Prostate gland (tissue), 2 donors: ENCODE measurements around the gene BABAM2. TPM values are rescaled to one million over a fixed set of nuclear protein-coding genes. Genes with fewer than 3 reads are reported as not detected.
"Not testable (repeated sequence)": the region's sequence is repeated elsewhere in the genome, so short reads cannot be mapped to it uniquely, and the experiment has no call there.

ENCODE experiments used
- DNase-seq: peaks from one replicate; pipeline ENCODE4 v3.0.0-alpha.2; 2019; ENCODE audit warnings: low spot score
- H3K27ac ChIP-seq, 2 donors: fragments of 200-600 bp; sonication (generic); 2 replicates each; pipeline ENCODE4 v1.5.1; 2017 to 2019
- H3K27me3 ChIP-seq: fragments of 200-600 bp; sonication (generic); replicated peaks from 2 replicates; pipeline ENCODE4 v1.5.1; 2019; ENCODE audit not compliant: insufficient read depth
- H3K36me3 ChIP-seq, 2 donors: fragments of 200-600 bp; sonication (generic); 1 replicate in 1 of 2; 2 replicates in 1 of 2; pipeline versions ENCODE4 v1.5.1 to v1.8.1; 2017 to 2019
- H3K4me1 ChIP-seq: fragments of 200-600 bp; sonication (generic); replicated peaks from 2 replicates; pipeline ENCODE4 v1.5.1; 2019
- H3K4me3 ChIP-seq, 2 donors: fragments of 200-600 bp; sonication (generic); 2 replicates each; pipeline ENCODE4 v1.5.1; 2017 to 2019
- H3K9me3 ChIP-seq: fragments of 200-600 bp; sonication (generic); 2 replicates; pipeline ENCODE4 v1.5.1; 2017
- CTCF ChIP-seq, 4 experiments: fragments of 200-600 bp in 2 of 4; fragments of 450-650 bp in 2 of 4; sonication (generic) in 2 of 4; IDR thresholded peaks; 1 replicate in 3 of 4; 2 replicates in 1 of 4; pipeline ENCODE4 v1.5.1; 2016 to 2019; ENCODE audit warnings: antibody characterized with exemption in 4 of 4, mild to moderate bottlenecking in 2 of 4, moderate library complexity in 2 of 4
- POLR2A ChIP-seq: fragments of 450-650 bp; IDR thresholded peaks from one replicate; pipeline ENCODE4 v1.6.1; 2016; ENCODE audit warnings: antibody characterized with exemption, mild to moderate bottlenecking
- POLR2AphosphoS5 ChIP-seq: sonication (generic); formaldehyde crosslinking; IDR thresholded peaks from one replicate; pipeline ENCODE4 v1.6.1; 2017; ENCODE audit warnings: antibody characterized with exemption
- WGBS: methylation state at CpG from one replicate; pipeline ENCODE4 v1.1.5; 2018; 5-methylcytosine and 5-hydroxymethylcytosine counted together
- intact Hi-C: fragments of 100-400 bp; cut with DNase I; formaldehyde crosslinking; loops from one replicate; pipeline ENCODE4 v1.14.2; 2022
- total RNA-seq, 2 donors: library from RNA; depleted of rRNA; stranded (reverse); fragments of >200 nt; gene quantifications; one replicate each; pipeline ENCODE4 v1.1.0, GENCODE V29; 2016

BABAM2 gene
- total RNA-seq, 2 donors from 2014 or later, result 35.8 to 37.3 TPM

DNA sequence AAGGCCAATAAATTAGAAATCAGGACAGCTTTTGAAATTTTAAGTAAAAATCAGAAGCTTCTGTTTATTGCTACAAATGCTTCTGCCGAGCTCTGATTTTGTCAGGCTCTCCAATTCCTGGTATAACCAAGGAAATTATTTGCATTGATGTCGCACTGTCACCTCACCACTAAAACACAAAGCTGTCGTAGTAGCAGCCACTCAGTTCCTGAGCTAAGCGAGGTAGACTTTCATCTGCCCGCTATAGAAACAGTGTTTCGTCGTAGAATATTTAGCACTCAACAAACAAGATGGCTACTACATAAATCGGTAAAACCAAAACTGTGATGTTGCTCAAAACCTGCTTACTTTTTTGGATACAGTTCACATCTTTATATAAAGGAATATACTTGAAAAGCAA, 360.8 kb downstream of the BABAM2 start:
- DNase-seq, result no peak
- no peak for TF ChIP-seq CTCF (IDR thresholded peaks at IDR 0.05)
- no peak for TF ChIP-seq POLR2AphosphoS5
- no peak for TF ChIP-seq POLR2A
- Histone ChIP-seq H3K36me3 (no peaks in the 10 kb centered on the region), H3K27ac (no peak overlapping the region), H3K4me1 (no peaks in the 10 kb centered on the region), H3K27me3 (no peaks in the 10 kb centered on the region), H3K4me3 (no peak overlapping the region), H3K9me3 (no peaks in the 10 kb centered on the region)
- 89% methylated on average over 8 of the region's 8 CpGs for WGBS
- intact Hi-C loops, result no loop called here

- H3K4me3 ChIP-seq, result no peak overlapping the region
- no peaks in the 10 kb centered on the region for H3K9me3 ChIP-seq
- WGBS, result 87% methylated on average over 2 of the region's 2 CpGs
- H3K27me3 ChIP-seq, result no peaks in the 10 kb centered on the region
- intact Hi-C loops, result no loop called here
- H3K27ac ChIP-seq, result no peak overlapping the region
- no peaks in the 10 kb centered on the region for H3K4me1 ChIP-seq
- DNase-seq, result no peak
- no peaks in the 10 kb centered on the region for H3K36me3 ChIP-seq
- TF ChIP-seq POLR2AphosphoS5 (no peak), CTCF (IDR thresholded peaks at IDR 0.05) (no peak), POLR2A (no peak)
Observed at GRCh38 chr2:28252311-28252710, 361.8 kb downstream of the BABAM2 start.

GRCh38 chr2:28253543-28253942, 363.0 kb downstream of the BABAM2 start:
- intact Hi-C loops, result no loop called here
- H3K27ac ChIP-seq, result no peak overlapping the region
- H3K9me3 ChIP-seq, result no peaks in the 10 kb centered on the region
- no peaks in the 10 kb centered on the region for H3K27me3 ChIP-seq
- no peak for DNase-seq
- 95% methylated on average over 2 of the region's 2 CpGs for WGBS
- TF ChIP-seq CTCF (IDR thresholded peaks at IDR 0.05) (no peak), POLR2AphosphoS5 (no peak), POLR2A (no peak)
- no peaks in the 10 kb centered on the region for H3K36me3 ChIP-seq
- H3K4me1 ChIP-seq, result no peaks in the 10 kb centered on the region
- H3K4me3 ChIP-seq, result no peak overlapping the region

DNA sequence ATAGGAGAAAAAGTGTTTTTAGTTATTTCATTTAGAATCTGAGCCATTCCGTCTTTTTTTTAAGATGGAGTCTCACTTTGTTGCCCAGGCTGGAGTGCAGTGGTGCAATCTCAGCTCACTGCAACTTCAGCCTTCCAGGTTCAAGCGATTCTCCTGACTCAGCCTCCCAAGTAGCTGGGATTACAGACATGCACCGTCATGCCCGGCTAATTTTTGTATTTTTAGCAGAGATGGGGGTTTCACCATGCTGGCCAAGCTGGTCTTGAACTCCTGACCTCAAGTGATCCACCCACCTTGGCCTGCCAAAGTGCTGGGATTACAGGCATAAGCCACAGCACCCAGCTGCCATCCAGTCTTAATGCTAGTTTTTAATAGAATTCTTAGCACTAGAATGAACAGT, 364.7 kb downstream of the BABAM2 start:
- H3K36me3 ChIP-seq, H3K4me3 ChIP-seq, H3K9me3 ChIP-seq, H3K4me1 ChIP-seq, H3K27me3 ChIP-seq, DNase-seq, H3K27ac ChIP-seq, intact Hi-C loops: not testable (repeated sequence)
- WGBS, result 98% methylated on average over 4 of the region's 4 CpGs

- TF ChIP-seq POLR2AphosphoS5 (no peak), POLR2A (no peak), CTCF (IDR thresholded peaks at IDR 0.05) (no peak)
- intact Hi-C loops, result no loop called here
- H3K9me3 ChIP-seq, result no peaks in the 10 kb centered on the region
- no peaks in the 10 kb centered on the region for H3K27me3 ChIP-seq
- H3K4me3 ChIP-seq, result no peak overlapping the region
- H3K27ac ChIP-seq, result no peak overlapping the region
- H3K4me1 ChIP-seq, result no peaks in the 10 kb centered on the region
- 88% methylated on average over 3 of the region's 3 CpGs for WGBS
- DNase-seq, result no peak
- no peaks in the 10 kb centered on the region for H3K36me3 ChIP-seq
Observed at GRCh38 chr2:28257182-28257581, 366.7 kb downstream of the BABAM2 start.

DNA sequence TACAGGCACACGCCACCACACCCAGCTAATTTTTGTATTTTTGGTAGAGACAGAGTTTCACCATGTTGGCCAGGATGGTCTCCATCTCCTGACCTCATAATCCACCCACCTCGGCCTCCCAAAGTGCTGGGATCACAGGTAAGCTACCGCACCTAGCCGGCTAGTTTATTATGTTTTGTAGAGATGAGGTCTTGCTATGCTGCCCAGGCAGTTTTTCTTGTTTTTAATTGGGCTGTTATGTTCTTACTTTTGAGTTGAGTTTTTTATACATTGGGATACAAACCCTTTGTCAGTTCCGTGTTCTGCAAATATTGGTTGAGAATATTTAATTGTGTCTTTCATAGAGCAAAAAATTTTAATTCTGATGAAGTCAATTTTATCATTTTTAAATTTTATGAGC, 368.7 kb downstream of the BABAM2 start:
- H3K27me3 ChIP-seq, H3K4me3 ChIP-seq, intact Hi-C loops, DNase-seq, H3K9me3 ChIP-seq, H3K4me1 ChIP-seq, H3K27ac ChIP-seq, H3K36me3 ChIP-seq: not testable (repeated sequence)
- WGBS, result 69% methylated on average over 5 of the region's 5 CpGs
